Measurements from ENCODE around the gene INPP5F.

The INPP5F gene

GRCh38 chr10:119859420-119860258 is 133.8 kb downstream of the INPP5F start:
- H3K36me3 ChIP-seq (ENCODE audit: insufficient read depth) = no peaks in the 10 kb centered on the region; the same call in 1 of the 2 replicates
- peaks cover 72% of the 10 kb centered on the region for H3K79me2 ChIP-seq (ENCODE audit: insufficient read depth, low read depth)
- H3K27ac ChIP-seq = no peak overlapping the region
- TF ChIP-seq CTCF (conservative IDR thresholded peaks at IDR 0.05; ENCODE audit: low read depth, low read length) = peak; percentile 84
- H3K9ac ChIP-seq = no peak overlapping the region
- H2AFZ ChIP-seq (ENCODE audit: low read depth) = no peak overlapping the region
- no peaks in the 10 kb centered on the region for H3K27me3 ChIP-seq (ENCODE audit: insufficient read depth, low read depth)
- no peak overlapping the region for H3K4me2 ChIP-seq
- H3K4me1 ChIP-seq (ENCODE audit: low read depth, poor library complexity, severe bottlenecking) = peaks cover 52% of the 10 kb centered on the region
- peaks cover 24% of the 10 kb centered on the region for H4K20me1 ChIP-seq (ENCODE audit: insufficient read depth)
- H3K4me3 ChIP-seq (IDR thresholded peaks at IDR 0.05; ENCODE audit: insufficient read depth, low read depth, low read length) = no peak overlapping the region

- H3K9ac ChIP-seq = no peak overlapping the region
- no peak overlapping the region; the same call in 1 of the 2 replicates for H3K4me2 ChIP-seq
- H4K20me1 ChIP-seq (ENCODE audit: insufficient read depth) = peaks cover 35% of the 10 kb centered on the region
- H3K4me3 ChIP-seq (IDR thresholded peaks at IDR 0.05; ENCODE audit: insufficient read depth, low read depth, low read length) = no peak overlapping the region
- no peaks in the 10 kb centered on the region for H3K27me3 ChIP-seq (ENCODE audit: insufficient read depth, low read depth)
- H2AFZ ChIP-seq (ENCODE audit: low read depth) = no peak overlapping the region
- H3K27ac ChIP-seq = no peak overlapping the region
- peaks cover 54% of the 10 kb centered on the region for H3K4me1 ChIP-seq (ENCODE audit: low read depth, poor library complexity, severe bottlenecking)
- no peak for TF ChIP-seq CTCF (conservative IDR thresholded peaks at IDR 0.05; ENCODE audit: low read depth, low read length)
- no peaks in the 10 kb centered on the region; the same call in 1 of the 2 replicates for H3K36me3 ChIP-seq (ENCODE audit: insufficient read depth)
- H3K79me2 ChIP-seq (ENCODE audit: insufficient read depth, low read depth) = peaks cover 86% of the 10 kb centered on the region
These were observed 135.2 kb downstream of the INPP5F start for GRCh38 chr10:119860866-119861607.

GRCh38 chr10:119862524-119862923 is 136.7 kb downstream of the INPP5F start:
- TF ChIP-seq CTCF (conservative IDR thresholded peaks at IDR 0.05; ENCODE audit: low read depth, low read length) = no peak
- no peak overlapping the region for H3K4me3 ChIP-seq (IDR thresholded peaks at IDR 0.05; ENCODE audit: insufficient read depth, low read depth, low read length)
- H3K4me2 ChIP-seq = no peak overlapping the region
- peaks cover 38% of the 10 kb centered on the region for H4K20me1 ChIP-seq (ENCODE audit: insufficient read depth)
- H3K4me1 ChIP-seq (ENCODE audit: low read depth, poor library complexity, severe bottlenecking) = peaks cover 54% of the 10 kb centered on the region
- no peak overlapping the region for H3K27ac ChIP-seq
- no peak overlapping the region for H3K9ac ChIP-seq
- H3K27me3 ChIP-seq (ENCODE audit: insufficient read depth, low read depth) = no peaks in the 10 kb centered on the region
- no peaks in the 10 kb centered on the region; the same call in 1 of the 2 replicates for H3K36me3 ChIP-seq (ENCODE audit: insufficient read depth)
- no peak overlapping the region for H2AFZ ChIP-seq (ENCODE audit: low read depth)
- H3K79me2 ChIP-seq (ENCODE audit: insufficient read depth, low read depth) = peaks cover 99% of the 10 kb centered on the region

- no peak for TF ChIP-seq CTCF (conservative IDR thresholded peaks at IDR 0.05; ENCODE audit: low read depth, low read length)
- Histone ChIP-seq H3K27ac (no peak overlapping the region), H3K4me2 (no peak overlapping the region), H4K20me1 (ENCODE audit: insufficient read depth) (peaks cover 46% of the 10 kb centered on the region), H3K4me1 (ENCODE audit: low read depth, poor library complexity, severe bottlenecking) (peaks cover 60% of the 10 kb centered on the region), H3K79me2 (ENCODE audit: insufficient read depth, low read depth) (peaks cover 99% of the 10 kb centered on the region), H3K27me3 (ENCODE audit: insufficient read depth, low read depth) (no peaks in the 10 kb centered on the region), H3K4me3 (IDR thresholded peaks at IDR 0.05; ENCODE audit: insufficient read depth, low read depth, low read length) (no peak overlapping the region), H3K9ac (no peak overlapping the region), H2AFZ (ENCODE audit: low read depth) (no peak overlapping the region), H3K36me3 (ENCODE audit: insufficient read depth) (no peaks in the 10 kb centered on the region)
These were observed 138.2 kb downstream of the INPP5F start for GRCh38 chr10:119863951-119864565.

Measured in KMS-11 (cell line).